GM20431 (cell line): ENCODE measurements around the gene CCT7.
"Not testable (repeated sequence)": the region's sequence is repeated elsewhere in the genome, so short reads cannot be mapped to it uniquely, and the experiment has no call there.

Experiments used
- in situ Hi-C: fragments of 300-500 bp; cut with MseI, MboI; formaldehyde crosslinking; loops from one replicate; pipeline ENCODE4 v1.15.0; 2020; ENCODE audit warnings: low sequenced_read_pairs; ENCODE audit not compliant: unreplicated experiment

The CCT7 gene

GRCh38 chr2:73253901-73254300 is 19.8 kb downstream of the CCT7 start:
- in situ Hi-C loops, result no loop called here

DNA sequence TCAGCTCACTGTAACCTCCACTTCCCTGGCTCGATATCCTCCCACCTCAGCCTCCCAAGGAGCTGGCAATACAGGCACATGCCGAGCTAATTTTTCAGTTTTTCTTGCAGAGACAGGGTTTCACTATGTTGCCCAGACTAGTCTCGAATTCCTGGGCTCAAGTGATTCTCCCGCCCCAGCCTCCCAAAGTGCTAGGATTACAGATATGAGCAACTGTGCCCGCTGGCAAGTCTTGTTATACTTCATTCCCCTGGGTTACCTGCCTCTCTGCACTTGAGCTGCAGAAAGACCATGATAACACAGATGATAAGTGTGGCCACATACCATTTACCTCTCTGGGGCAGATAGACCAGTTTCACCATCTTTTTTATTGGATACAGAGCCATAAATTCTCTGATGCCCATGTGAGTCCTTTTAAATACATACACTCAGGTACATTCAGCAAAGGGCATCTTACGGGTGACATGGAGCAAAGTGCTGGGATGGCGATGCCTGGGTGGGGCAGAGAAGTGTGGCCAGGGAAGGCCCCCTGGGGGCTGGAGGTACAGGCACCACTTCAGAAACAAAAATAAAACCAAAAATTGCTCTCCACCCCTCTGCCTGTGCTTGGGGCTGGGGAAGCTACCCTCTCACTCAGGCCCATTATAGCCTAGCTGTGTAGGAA is 20.4 kb downstream of the CCT7 start:
- in situ Hi-C loops, result no loop called here

DNA sequence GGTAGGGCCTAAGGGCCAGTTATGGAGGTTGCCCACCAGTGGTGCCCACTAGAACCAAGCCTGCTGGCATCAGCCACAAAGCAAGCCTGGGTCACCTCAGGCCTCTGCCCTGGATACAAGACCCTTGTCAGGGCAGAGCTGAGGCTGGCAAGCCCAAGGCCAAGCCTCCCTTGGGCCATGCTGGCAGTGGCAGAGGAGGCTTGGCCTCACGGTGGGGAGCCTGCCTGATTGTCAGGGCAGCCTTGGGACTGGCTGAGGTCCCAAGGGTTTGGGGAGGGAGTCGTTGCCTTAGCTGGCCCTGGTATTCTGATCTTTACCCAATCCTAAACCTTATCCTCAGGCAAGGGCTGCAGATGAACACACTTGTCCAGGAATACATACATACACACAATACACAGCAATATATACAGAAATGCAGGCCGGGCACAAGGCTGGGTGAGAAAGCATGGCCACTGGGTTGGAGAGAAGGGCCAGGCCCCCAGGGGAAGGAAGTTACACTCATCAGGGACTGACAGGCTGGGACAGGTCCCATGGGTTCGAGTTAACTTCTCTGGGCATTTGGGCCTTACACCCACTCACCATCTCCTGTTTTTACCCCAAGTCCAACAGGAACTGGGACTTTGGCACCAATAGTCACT is 21.0 kb downstream of the CCT7 start:
- in situ Hi-C loops, result no loop called here

DNA sequence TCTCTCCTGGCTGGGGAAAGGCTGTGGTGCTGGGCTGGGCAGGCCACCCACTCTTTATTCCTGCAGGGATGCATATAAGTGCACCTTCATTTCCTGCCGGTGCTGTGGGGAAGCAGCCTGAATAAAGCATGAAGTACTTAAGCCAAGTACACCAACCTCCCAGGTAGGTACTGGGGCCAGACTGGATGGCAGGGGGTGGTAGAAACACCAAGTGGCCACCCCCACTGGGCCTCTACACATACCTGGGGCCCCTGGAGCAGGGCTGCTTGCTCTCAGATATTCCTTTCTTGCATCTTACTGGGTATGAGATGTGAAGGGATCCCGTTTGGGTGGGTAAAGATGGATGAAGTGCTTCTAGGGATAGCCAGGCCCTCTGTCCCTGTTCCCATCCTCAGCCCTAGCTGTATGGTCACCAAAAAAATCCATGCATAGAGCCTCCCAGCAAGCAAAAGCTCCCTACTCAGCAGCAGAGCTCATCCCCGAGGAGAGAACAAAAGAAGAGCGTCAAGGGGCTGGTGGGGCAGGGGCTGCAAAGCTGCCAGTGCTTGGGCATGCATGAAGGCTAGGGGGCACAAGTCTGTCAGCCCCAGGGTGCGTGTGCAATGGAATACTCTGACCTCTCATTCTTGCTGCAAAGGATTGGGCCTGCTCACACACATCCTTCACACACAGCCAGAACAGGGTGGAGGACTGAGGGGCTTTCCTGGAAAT is 22.0 kb downstream of the CCT7 start:
- in situ Hi-C loops, result no loop called here

DNA sequence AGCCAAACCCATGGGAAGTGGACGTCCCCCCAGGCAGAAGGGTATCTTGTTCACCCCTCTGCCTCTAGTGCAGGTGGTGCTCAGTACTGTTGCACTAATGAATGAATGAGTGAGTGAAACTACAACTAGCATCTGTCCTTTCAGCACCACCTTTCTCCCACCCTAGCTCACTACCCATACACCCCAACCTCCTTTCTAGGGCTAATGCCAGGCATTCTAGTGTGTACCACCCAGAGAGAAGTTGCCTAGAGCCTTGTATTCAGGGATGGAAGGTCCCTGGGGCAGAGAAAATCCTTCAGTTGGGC is 22.5 kb downstream of the CCT7 start:
- in situ Hi-C loops, result no loop called here

DNA sequence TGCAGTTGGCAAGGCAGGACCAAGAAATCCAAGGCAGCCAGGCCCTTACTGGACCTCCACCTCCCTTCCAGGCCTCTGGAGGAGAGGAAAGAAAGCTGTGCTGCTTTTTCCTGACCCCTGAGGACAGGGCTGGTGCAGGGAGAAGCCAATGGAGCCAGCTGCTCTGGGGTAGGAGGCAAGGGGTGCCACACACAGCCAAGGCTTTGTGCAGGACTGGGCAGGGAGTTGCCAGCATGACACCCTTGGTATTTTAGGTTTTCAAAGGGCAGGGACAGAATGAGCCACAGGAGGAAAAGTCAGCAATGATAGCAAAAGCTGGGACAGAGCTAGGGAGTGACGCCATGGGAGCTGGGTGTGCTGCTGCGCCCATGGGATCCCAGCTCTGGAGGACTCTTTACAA is 22.9 kb downstream of the CCT7 start:
- in situ Hi-C loops, result no loop called here

- in situ Hi-C loops, result no loop called here
Observed at GRCh38 chr2:73257425-73258125, 23.5 kb downstream of the CCT7 start.

GRCh38 chr2:73258186-73258912 is 24.2 kb downstream of the CCT7 start:
- in situ Hi-C loops, result no loop called here

DNA sequence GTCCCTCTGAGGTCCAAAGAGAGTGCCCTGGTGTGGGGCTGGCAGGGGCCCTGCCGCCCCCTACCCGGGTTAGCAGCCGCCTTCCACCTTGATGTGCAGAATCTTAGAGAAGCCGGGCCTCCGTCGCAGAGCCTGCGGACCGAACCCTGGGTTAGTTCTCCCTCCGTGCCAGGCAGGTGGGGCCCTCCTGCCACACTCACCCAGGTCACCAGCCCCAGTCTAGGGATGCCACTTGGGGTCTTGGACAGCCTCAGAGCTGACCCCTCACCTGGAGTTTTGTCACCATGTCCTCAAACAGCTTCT is 24.8 kb downstream of the CCT7 start:
- in situ Hi-C loops, result no loop called here

DNA sequence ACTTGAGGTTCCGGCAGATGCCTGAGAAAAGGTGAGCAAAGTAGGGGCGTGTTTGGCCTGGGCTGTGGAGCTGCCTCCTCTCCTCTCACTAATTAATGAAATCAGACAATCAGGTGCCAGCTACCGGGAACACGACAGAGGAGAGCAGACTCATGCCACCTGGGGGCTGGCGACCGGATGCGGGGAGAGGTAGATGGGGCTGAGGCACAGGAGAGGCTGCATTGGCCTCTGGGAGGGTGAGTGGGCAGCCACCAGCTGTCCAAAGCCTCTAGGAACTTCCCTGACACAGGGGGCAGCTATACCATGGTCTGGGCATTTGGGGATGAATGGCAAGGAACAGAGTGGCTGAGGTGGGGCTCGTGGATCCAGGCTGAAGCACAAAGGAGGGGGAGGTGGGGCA is 25.2 kb downstream of the CCT7 start:
- in situ Hi-C loops, result no loop called here

- in situ Hi-C loops, result no loop called here
Observed at GRCh38 chr2:73259704-73260337, 25.7 kb downstream of the CCT7 start.

- in situ Hi-C loops, result no loop called here
Observed at GRCh38 chr2:73260338-73260984, 26.4 kb downstream of the CCT7 start.

- in situ Hi-C loops, result no loop called here
Observed at GRCh38 chr2:73262108-73262651, 28.1 kb downstream of the CCT7 start.

- in situ Hi-C loops, result not testable (repeated sequence)
Observed at GRCh38 chr2:73262691-73263429, 28.8 kb downstream of the CCT7 start.

- in situ Hi-C loops, result no loop called here
Observed at GRCh38 chr2:73263540-73264331, 29.6 kb downstream of the CCT7 start.

GRCh38 chr2:73264332-73264606 is 30.2 kb downstream of the CCT7 start:
- in situ Hi-C loops, result no loop called here

DNA sequence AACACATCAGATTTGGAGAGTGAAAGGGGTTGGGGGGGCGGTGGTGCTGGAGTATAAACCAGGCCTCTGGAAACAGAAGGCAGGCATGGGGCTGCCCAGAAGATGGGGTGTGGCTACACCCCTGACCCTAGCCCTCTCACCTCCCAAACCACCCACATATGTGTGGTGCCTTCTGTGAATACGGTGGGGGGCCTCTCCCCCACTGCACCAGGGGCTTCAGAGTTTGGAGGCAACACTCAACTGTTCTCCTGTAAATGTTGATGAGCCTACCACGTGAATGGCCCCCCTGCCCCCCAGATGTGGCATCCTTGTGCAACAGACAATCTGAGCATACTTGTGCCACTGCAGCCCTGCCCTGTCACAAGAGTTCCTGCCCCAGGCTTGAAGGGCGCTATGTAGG is 30.7 kb downstream of the CCT7 start:
- in situ Hi-C loops, result no loop called here
